ENCODE data around the gene TRNAU1AP. TPM values are rescaled to one million over a fixed set of nuclear protein-coding genes. Genes with fewer than 3 reads are reported as not detected.
"Not testable (repeated sequence)": the region's sequence is repeated elsewhere in the genome, so short reads cannot be mapped to it uniquely, and the experiment has no call there.

Gene TRNAU1AP
- total and polyA plus RNA-seq, 8 donors: 26.1 to 34.6 (median 30.2) TPM

DNA sequence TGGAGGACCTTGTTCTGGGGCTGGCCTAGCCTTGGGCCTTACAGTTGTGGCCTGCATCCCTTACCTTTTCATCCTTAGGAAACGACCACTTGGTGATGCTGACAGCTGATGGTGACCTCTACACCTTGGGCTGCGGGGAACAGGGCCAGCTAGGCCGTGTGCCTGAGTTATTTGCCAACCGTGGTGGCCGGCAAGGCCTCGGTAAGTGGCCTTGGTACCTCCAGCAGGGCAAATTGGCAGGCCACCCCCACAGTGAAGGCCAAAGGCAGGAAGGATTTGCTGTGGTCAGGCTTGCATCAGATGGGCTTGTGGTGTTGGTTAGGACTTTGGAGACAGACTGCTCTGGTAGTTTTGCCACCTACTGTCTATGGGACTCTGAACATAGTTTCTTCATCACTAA, 17.7 kb upstream of the TRNAU1AP start:
- ATAC-seq (no peak), DNase-seq (no peak)
- Histone ChIP-seq H3K36me3 (peaks cover 0 to 77% of the 10 kb centered on the region in 2 donors), H3K9me3 (no peaks in the 10 kb centered on the region), H3K27me3 (no peaks in the 10 kb centered on the region), H3K27ac (no peak overlapping the region), H3K4me1 (no peaks in the 10 kb centered on the region), H3K4me3 (no peak overlapping the region)
- TF ChIP-seq, protein P1, sequence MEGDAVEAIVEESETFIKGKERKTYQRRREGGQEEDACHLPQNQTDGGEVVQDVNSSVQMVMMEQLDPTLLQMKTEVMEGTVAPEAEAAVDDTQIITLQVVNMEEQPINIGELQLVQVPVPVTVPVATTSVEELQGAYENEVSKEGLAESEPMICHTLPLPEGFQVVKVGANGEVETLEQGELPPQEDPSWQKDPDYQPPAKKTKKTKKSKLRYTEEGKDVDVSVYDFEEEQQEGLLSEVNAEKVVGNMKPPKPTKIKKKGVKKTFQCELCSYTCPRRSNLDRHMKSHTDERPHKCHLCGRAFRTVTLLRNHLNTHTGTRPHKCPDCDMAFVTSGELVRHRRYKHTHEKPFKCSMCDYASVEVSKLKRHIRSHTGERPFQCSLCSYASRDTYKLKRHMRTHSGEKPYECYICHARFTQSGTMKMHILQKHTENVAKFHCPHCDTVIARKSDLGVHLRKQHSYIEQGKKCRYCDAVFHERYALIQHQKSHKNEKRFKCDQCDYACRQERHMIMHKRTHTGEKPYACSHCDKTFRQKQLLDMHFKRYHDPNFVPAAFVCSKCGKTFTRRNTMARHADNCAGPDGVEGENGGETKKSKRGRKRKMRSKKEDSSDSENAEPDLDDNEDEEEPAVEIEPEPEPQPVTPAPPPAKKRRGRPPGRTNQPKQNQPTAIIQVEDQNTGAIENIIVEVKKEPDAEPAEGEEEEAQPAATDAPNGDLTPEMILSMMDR (IDR thresholded peaks at IDR 0.05): no peak
- intact Hi-C loops (cut with DNase I): no loop called here

DNA sequence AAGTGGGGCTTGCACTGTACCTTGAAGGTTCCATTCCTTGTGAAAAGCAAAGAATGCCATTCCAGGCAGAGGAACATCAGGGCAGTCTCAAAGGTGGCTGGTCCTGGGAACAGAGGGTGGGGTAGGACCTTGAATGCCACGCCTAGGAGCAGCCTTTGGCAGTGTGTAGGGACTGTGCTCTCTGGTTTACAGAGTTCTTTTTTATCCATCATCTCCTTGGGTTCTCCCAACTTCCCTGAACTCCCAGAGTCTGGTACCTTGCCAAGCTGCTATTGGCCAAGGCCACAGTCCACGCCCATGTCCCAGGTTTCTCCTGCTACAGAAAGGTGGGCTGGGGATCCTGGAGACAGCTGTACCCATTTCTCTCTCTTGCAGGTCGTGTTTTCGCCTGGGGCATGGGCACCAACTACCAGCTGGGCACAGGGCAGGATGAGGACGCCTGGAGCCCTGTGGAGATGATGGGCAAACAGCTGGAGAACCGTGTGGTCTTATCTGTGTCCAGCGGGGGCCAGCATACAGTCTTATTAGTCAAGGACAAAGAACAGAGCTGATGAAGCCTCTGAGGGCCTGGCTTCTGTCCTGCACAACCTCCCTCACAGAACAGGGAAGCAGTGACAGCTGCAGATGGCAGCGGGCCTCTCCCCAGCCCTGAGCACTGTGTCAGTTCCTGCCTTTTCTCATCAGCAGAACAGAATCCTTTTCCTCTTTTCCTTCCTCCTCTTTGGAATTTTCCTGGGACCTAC, 15.3 kb upstream of the TRNAU1AP start:
- TF ChIP-seq, protein P1 (IDR thresholded peaks at IDR 0.05): no peak
- no peaks in the 10 kb centered on the region for H3K9me3 ChIP-seq
- intact Hi-C loops (cut with DNase I): no loop called here
- ATAC-seq (no peak), DNase-seq (no peak)
- H3K4me3 ChIP-seq: no peak overlapping the region
- H3K27ac ChIP-seq: no peak overlapping the region
- peaks cover 0 to 52% of the 10 kb centered on the region in 2 donors for H3K36me3 ChIP-seq
- H3K4me1 ChIP-seq: no peaks in the 10 kb centered on the region
- no peaks in the 10 kb centered on the region for H3K27me3 ChIP-seq

DNA sequence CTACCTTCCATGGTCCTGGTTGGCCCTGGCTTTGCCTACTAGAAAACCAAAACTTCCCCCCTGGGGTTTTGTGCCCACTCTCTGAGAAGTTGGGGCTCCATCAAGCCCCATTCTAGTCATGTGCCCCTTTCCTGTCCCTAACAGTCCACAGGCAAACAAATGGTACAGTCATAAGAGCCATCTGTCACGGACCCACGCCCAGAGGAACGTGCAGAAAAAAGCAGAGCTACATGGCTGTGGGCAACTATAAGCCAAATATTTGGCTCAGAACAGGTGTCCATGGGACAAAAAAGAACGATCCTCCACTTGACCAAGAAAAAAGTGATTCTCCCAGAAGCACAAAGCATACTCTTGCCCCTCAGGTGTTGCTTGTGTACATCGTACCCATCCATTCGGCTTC, 14.6 kb upstream of the TRNAU1AP start:
- intact Hi-C loops (cut with DNase I): no loop called here
- H3K27ac ChIP-seq: no peak overlapping the region
- no peak for DNase-seq

DNA sequence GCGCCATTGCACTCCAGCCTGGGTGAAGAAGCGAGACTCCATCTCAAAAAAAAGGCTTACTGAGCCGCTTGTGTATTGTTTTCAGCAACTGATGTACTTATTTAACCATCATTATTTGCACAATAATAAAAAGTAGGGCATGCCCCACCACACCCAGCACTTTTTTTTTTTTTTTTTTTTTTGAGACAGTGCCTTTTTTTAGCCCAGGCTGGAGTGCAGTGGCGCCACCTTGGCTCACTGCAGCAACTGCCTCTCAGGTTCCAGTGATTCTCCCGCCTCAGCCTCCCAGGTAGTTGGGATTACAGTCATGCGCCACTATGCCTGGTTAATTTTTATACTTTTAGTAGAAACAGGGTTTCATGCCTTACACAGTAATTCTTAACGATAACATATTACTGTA, 12.2 kb upstream of the TRNAU1AP start:
- Histone ChIP-seq H3K27ac (no peak overlapping the region), H3K36me3 (peaks cover 0 to 31% of the 10 kb centered on the region in 2 donors), H3K4me3 (no peak overlapping the region), H3K4me1 (no peaks in the 10 kb centered on the region), H3K9me3 (no peaks in the 10 kb centered on the region), H3K27me3 (no peaks in the 10 kb centered on the region)
- no peak for DNase-seq
- TF ChIP-seq, protein P1 (IDR thresholded peaks at IDR 0.05): no peak
- intact Hi-C loops (cut with DNase I): no loop called here
- ATAC-seq: peak; percentile 16

More for the DNA sequence above, 14.6 kb upstream of the TRNAU1AP start:
- Histone ChIP-seq H3K4me1 (no peaks in the 10 kb centered on the region), H3K27me3 (no peaks in the 10 kb centered on the region), H3K36me3 (peaks cover 0 to 49% of the 10 kb centered on the region in 2 donors), H3K4me3 (no peak overlapping the region), H3K9me3 (no peaks in the 10 kb centered on the region)
- TF ChIP-seq, protein P1 (IDR thresholded peaks at IDR 0.05): no peak
- ATAC-seq: no peak

DNA sequence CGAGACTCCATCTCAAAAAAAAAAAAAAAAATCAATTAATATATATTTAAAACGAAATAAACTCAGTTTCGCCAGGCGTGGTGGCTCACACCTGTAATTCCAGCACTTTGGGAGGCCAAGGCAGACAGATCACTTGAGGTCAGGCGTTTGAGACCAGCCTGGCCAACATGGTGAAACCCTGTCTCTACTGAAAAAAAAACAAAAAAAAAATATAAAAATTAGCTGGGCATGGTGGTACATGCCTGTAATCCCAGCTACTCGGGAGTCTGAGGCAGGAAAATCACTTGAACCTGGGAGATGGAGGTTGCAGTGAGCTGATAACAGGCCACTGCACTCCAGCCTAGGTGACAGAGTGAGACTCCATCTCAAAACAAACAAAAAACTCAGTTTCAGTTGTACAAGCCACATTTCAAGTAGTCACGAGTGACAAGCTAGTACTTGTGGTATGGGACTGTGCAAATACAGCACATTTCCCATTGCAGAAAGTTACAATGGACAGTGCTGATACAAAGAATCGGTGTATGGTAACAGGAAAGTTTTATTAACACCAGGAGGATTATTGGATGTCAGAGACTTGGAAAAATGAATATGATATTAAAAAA, 11.4 kb upstream of the TRNAU1AP start:
- H3K4me1 ChIP-seq; intact Hi-C loops (cut with DNase I); H3K27ac ChIP-seq; H3K4me3 ChIP-seq; H3K9me3 ChIP-seq; H3K27me3 ChIP-seq: not testable (repeated sequence)
- peaks cover 0 to 23% of the 10 kb centered on the region in 2 donors for H3K36me3 ChIP-seq
- peak; percentile 90 for ATAC-seq
- DNase-seq: peak in 1 of 4 donors; percentile 43

Data from left lung (tissue), 10 donors.